Measurements from ENCODE around the gene POLD3. TPM values are rescaled to one million over a fixed set of nuclear protein-coding genes. Genes with fewer than 3 reads are reported as not detected.

The POLD3 gene
- total and polyA plus RNA-seq, 5 experiments from 2014 or later: 12.0 to 17.4 (median 14.9) TPM

- DNase-seq (no peak), ATAC-seq (no peak)
- POLR2A ChIA-PET: no interaction called here
- Mint-ChIP-seq H3K27ac (no peak overlapping the region), H3K4me3 (no peak overlapping the region), H3K36me3 (peaks cover 0 to 2% (median 0%) of the 10 kb centered on the region in 3 donors), H3K9me3 (peaks cover 0 to 2% (median 0%) of the 10 kb centered on the region in 9 donors), H3K4me1 (peaks cover 0 to 3% (median under 1%) of the 10 kb centered on the region in 4 donors), H3K27me3 (peaks cover 14 to 43% (median 33%) of the 10 kb centered on the region in 5 donors)
These were observed 89.6 kb downstream of the POLD3 start for GRCh38 chr11:74681686-74682651.

GRCh38 chr11:74682731-74683278 is 90.4 kb downstream of the POLD3 start:
- H3K27ac Mint-ChIP-seq: peak overlapping the region in 1 of 10 donors; percentile 11

DNA sequence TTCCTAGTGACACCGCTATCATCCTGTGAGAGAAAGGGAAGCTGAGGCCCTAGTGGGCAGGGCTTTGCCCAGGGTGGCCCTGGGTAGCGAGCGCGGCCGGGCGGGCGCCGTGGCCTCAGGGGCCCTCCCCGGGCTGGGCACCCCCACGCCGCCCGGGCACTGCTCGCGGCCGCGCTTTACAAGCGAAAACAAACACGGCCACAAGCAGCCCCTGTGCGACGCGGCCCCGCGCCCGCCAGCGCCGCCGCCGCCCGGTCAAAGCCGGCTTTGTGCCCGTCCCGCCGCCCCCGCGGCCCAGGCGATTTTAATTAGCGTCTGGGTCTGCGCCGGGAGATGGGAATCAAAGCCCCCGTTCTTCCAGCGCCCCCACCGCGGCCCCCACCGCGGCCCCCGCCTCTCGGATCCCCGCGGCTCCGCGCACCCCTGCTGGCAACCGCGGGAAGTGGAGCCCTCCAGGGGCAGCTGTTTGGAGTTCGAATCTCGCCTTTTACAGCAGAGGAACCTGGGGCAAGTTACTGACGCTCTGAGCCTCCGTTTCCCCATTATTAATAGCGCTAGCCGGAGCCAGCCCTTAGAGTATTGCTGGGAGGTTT is 91.0 kb downstream of the POLD3 start:
- peak overlapping the region in 1 of 10 donors; percentile 15 for H3K4me3 Mint-ChIP-seq
- ATAC-seq: no peak

More at GRCh38 chr11:74682731-74683278, 90.4 kb downstream of the POLD3 start:
- POLR2A ChIA-PET: no interaction called here
- Mint-ChIP-seq H3K9me3 (peaks cover 0 to 3% (median 0%) of the 10 kb centered on the region in 9 donors), H3K4me3 (no peak overlapping the region), H3K36me3 (peaks cover 0 to 2% (median 0%) of the 10 kb centered on the region in 3 donors), H3K4me1 (peaks cover 0 to 3% (median under 1%) of the 10 kb centered on the region in 4 donors), H3K27me3 (peaks cover 14 to 43% (median 33%) of the 10 kb centered on the region in 5 donors)
- ATAC-seq (no peak), DNase-seq (no peak)

DNA sequence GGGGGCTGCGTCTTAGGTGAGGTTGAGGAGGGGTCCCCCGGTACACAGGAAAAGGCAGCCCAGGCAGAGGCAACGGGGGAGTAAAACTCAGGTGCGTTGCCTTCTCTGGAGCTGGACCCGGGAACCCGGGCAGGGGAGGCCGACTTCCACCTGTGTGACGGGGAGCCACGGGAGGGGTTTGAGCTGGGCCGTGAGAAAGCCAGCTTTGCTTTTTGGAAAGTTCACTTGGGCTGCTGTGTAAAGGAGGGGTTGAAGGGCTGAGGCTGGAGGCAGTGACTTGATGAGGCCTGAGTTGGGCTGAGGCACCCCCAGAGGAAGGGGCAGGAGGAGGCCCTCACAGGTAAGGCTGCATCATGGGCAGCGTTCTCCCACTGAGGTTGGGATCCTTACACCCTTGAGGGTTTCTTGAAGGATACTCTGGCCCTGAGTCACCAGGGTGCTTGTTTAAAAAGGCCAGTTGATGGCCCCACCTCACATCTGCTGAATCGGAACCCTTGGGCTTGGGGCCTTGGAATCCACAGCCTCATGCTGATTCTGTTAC is 91.6 kb downstream of the POLD3 start:
- no peak overlapping the region for H3K27ac Mint-ChIP-seq
- H3K36me3 Mint-ChIP-seq: peaks cover 0 to 2% (median 0%) of the 10 kb centered on the region in 3 donors
- ATAC-seq (no peak), DNase-seq (no peak)
- H3K27me3 Mint-ChIP-seq: peaks cover 14 to 43% (median 33%) of the 10 kb centered on the region in 5 donors
- peaks cover 0 to 3% (median 0%) of the 10 kb centered on the region in 9 donors for H3K9me3 Mint-ChIP-seq
- peak overlapping the region in 5 of 10 donors; percentile 15 to 53 (median 44) for H3K4me3 Mint-ChIP-seq
- POLR2A ChIA-PET: no interaction called here
- H3K4me1 Mint-ChIP-seq: peaks cover 0 to 3% (median under 1%) of the 10 kb centered on the region in 4 donors

More for the DNA sequence above, 91.0 kb downstream of the POLD3 start:
- Mint-ChIP-seq H3K4me1 (peaks cover 0 to 3% (median under 1%) of the 10 kb centered on the region in 4 donors), H3K36me3 (peaks cover 0 to 2% (median 0%) of the 10 kb centered on the region in 3 donors), H3K27me3 (peaks cover 14 to 43% (median 33%) of the 10 kb centered on the region in 5 donors), H3K27ac (no peak overlapping the region), H3K9me3 (peaks cover 0 to 3% (median 0%) of the 10 kb centered on the region in 9 donors)
- POLR2A ChIA-PET: no interaction called here
- DNase-seq: no peak

- peaks cover 0 to 3% (median under 1%) of the 10 kb centered on the region in 4 donors for H3K4me1 Mint-ChIP-seq
- POLR2A ChIA-PET: no interaction called here
- H3K9me3 Mint-ChIP-seq: peaks cover 0 to 3% (median 0%) of the 10 kb centered on the region in 9 donors
- no peak overlapping the region for H3K4me3 Mint-ChIP-seq
- ATAC-seq: no peak
- no peak for DNase-seq
- H3K36me3 Mint-ChIP-seq: peaks cover 0 to 2% (median 0%) of the 10 kb centered on the region in 3 donors
- H3K27me3 Mint-ChIP-seq: peaks cover 14 to 43% (median 33%) of the 10 kb centered on the region in 5 donors
- peak overlapping the region in 2 of 10 donors; percentile 26 to 75 for H3K27ac Mint-ChIP-seq
These were observed 92.3 kb downstream of the POLD3 start for GRCh38 chr11:74684661-74685060.

GRCh38 chr11:74685338-74685737 is 93.0 kb downstream of the POLD3 start:
- no peak overlapping the region for H3K4me3 Mint-ChIP-seq
- ATAC-seq (no peak), DNase-seq (no peak)
- H3K4me1 Mint-ChIP-seq: peaks cover 0 to 3% (median under 1%) of the 10 kb centered on the region in 4 donors
- peaks cover 0 to 2% (median 0%) of the 10 kb centered on the region in 3 donors for H3K36me3 Mint-ChIP-seq
- H3K9me3 Mint-ChIP-seq: peaks cover 0 to 3% (median 0%) of the 10 kb centered on the region in 9 donors
- POLR2A ChIA-PET: no interaction called here
- H3K27ac Mint-ChIP-seq: peak overlapping the region in 1 of 10 donors; percentile 26
- peaks cover 12 to 36% (median 29%) of the 10 kb centered on the region in 5 donors for H3K27me3 Mint-ChIP-seq

DNA sequence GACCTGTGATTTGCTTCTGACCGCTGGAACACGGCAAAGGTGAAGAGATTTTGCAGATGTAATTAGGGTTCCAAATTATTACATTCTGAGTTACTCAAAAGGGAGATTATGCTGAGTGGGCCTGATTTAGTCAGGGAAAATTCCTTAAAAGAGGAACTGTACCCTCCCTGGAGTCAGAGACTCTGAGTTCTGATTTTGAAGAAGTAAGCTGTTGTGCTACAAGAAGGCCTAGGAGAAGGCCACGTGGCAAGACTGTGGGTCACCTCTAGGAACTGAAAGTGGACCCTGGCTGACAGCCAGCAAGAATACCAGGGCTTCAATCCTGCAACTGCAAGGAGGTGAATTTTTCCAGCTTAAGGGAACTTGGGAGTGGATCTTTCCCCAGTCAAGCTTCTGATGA is 93.5 kb downstream of the POLD3 start:
- Mint-ChIP-seq H3K9me3 (peaks cover 0 to 3% (median 0%) of the 10 kb centered on the region in 9 donors), H3K27me3 (peaks cover 12 to 33% (median 24%) of the 10 kb centered on the region in 5 donors), H3K36me3 (peaks cover 0 to 2% (median 0%) of the 10 kb centered on the region in 3 donors), H3K4me3 (no peak overlapping the region), H3K4me1 (peaks cover 0 to 3% (median under 1%) of the 10 kb centered on the region in 4 donors), H3K27ac (no peak overlapping the region)
- ATAC-seq (no peak), DNase-seq (no peak)
- POLR2A ChIA-PET: no interaction called here

DNA sequence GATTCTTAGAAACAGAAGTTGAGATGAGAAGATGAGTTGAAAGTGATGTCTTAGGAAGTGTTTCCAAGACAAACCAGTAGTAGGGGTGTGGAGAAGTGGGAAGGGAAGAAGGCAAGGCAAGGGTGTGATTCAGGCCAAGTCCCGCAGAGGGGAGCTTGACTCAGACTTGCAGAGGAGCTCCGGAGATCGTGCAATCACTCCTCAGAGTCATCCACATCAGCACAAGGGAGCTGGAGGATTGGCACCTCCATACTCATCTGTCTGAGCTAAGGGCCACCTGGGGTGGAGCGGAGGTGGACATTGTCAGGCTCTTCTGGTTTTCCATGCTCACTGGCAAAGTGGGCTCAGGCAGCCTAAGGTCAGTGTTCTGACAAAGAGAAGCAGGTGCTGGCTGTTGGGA is 94.4 kb downstream of the POLD3 start:
- Mint-ChIP-seq H3K27ac (peak overlapping the region in 1 of 10 donors; percentile 12), H3K9me3 (peaks cover 0 to 3% (median 0%) of the 10 kb centered on the region in 9 donors), H3K36me3 (peaks cover 0 to 2% (median 0%) of the 10 kb centered on the region in 3 donors), H3K27me3 (peaks cover 9 to 26% (median 18%) of the 10 kb centered on the region in 5 donors), H3K4me3 (no peak overlapping the region), H3K4me1 (peaks cover 0 to 3% (median under 1%) of the 10 kb centered on the region in 4 donors)
- POLR2A ChIA-PET: no interaction called here
- ATAC-seq: no peak
- DNase-seq: peak in 1 of 10 donors; percentile 27

GRCh38 chr11:74687237-74688023 is 95.0 kb downstream of the POLD3 start:
- no peak overlapping the region for H3K27ac Mint-ChIP-seq
- ATAC-seq (no peak), DNase-seq (peak in 1 of 10 donors; percentile 44)
- peaks cover 9 to 20% (median 14%) of the 10 kb centered on the region in 5 donors for H3K27me3 Mint-ChIP-seq
- H3K4me3 Mint-ChIP-seq: no peak overlapping the region
- peaks cover 0 to 3% (median 0%) of the 10 kb centered on the region in 9 donors for H3K9me3 Mint-ChIP-seq
- H3K36me3 Mint-ChIP-seq: peaks cover 0 to 2% (median 0%) of the 10 kb centered on the region in 3 donors
- peaks cover 0 to 3% (median under 1%) of the 10 kb centered on the region in 4 donors for H3K4me1 Mint-ChIP-seq
- POLR2A ChIA-PET: interaction anchor here (0.6 kb wide), 1 partner anchor 14 kb away, joined by 4 read pairs; no protein-coding TSS in a partner anchor

GRCh38 chr11:74689666-74690065 is 97.3 kb downstream of the POLD3 start:
- H3K27ac Mint-ChIP-seq: no peak overlapping the region
- POLR2A ChIA-PET: no interaction called here
- ATAC-seq: no peak
- peaks cover 0 to 3% (median 0%) of the 10 kb centered on the region in 9 donors for H3K9me3 Mint-ChIP-seq
- no peak overlapping the region for H3K4me3 Mint-ChIP-seq
- H3K36me3 Mint-ChIP-seq: no peaks in the 10 kb centered on the region
- H3K4me1 Mint-ChIP-seq: no peaks in the 10 kb centered on the region
- DNase-seq: peak in 1 of 10 donors; percentile 10
- H3K27me3 Mint-ChIP-seq: peaks cover 1 to 21% (median 5%) of the 10 kb centered on the region in 5 donors

DNA sequence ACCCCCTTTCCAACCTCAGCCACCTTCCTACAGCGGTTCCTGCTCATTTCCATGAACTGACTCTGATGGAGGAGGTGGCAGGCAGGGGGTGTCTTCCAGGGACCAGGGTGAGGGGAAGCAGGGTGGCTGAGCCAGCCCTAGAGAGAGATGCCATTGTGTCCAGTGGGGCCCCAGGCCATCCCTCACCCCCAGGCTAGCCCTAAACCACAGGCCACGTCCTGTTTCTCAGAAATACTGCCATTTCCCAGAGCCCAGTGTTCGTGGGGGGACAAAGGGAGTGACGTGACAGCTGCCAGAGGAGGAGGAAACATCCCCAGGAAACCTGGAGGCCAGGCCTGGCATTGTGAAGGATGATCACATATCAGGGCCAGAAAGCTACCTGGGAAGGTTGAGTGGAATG is 99.4 kb downstream of the POLD3 start:
- POLR2A ChIA-PET: no interaction called here
- no peak overlapping the region for H3K4me3 Mint-ChIP-seq
- peaks cover 1 to 23% (median 5%) of the 10 kb centered on the region in 5 donors for H3K27me3 Mint-ChIP-seq
- H3K36me3 Mint-ChIP-seq: no peaks in the 10 kb centered on the region
- H3K27ac Mint-ChIP-seq: no peak overlapping the region
- H3K9me3 Mint-ChIP-seq: peaks cover 0 to 3% (median 0%) of the 10 kb centered on the region in 9 donors
- no peak for ATAC-seq
- no peaks in the 10 kb centered on the region for H3K4me1 Mint-ChIP-seq
- DNase-seq: no peak

All from naive thymus-derived CD8-positive, alpha-beta T cell (primary cell).